Body of pancreas (tissue), 4 donors: ENCODE data around the gene TBXT. TPM values are rescaled to one million over a fixed set of nuclear protein-coding genes. Genes with fewer than 3 reads are reported as not detected.

ENCODE experiments used
- ATAC-seq: fragments of 150-250 bp; one replicate; pipeline ENCODE4 v1.9.1; 2016
- DNase-seq, 4 donors: peaks; one replicate each; pipeline ENCODE4 v3.0.0-alpha.2; 2019
- H3K27ac ChIP-seq, 4 donors: fragments of 200-600 bp; sonication (generic); 1 replicate in 3 of 4; 2 replicates in 1 of 4; pipeline versions ENCODE4 v1.5.1 to v1.6.1; 2016 to 2019; ENCODE audit warnings: mild to moderate bottlenecking in 1 of 4, mixed read lengths in 1 of 4, moderate library complexity in 1 of 4
- H3K27me3 ChIP-seq, 2 donors: fragments of 200-600 bp; sonication (generic); one replicate each; pipeline ENCODE4 v1.6.0; 2016; ENCODE audit warnings: mild to moderate bottlenecking in 1 of 2
- H3K36me3 ChIP-seq, 2 donors: fragments of 200-600 bp; sonication (generic); replicated peaks in 1 of 2; 2 replicates each; pipeline ENCODE4 v1.5.1; 2016; ENCODE audit warnings: low read depth in 2 of 2; ENCODE audit not compliant: insufficient read depth in 1 of 2
- H3K4me1 ChIP-seq: fragments of 200-600 bp; sonication (generic); one replicate; pipeline ENCODE4 v1.6.0; 2016
- H3K4me3 ChIP-seq, 2 donors: fragments of 200-600 bp; sonication (generic); 1 replicate in 1 of 2; 2 replicates in 1 of 2; pipeline ENCODE4 v1.5.1; 2016 to 2019
- H3K9me3 ChIP-seq, 3 donors: fragments of 200-600 bp; sonication (generic); 1 replicate in 2 of 3; 2 replicates in 1 of 3; pipeline ENCODE4 v1.5.1; 2016
- POLR2A ChIP-seq, 3 donors: fragments of 450-650 bp; IDR thresholded peaks; one replicate each; pipeline ENCODE4 v1.6.1; 2016; ENCODE audit warnings: antibody characterized with exemption in 3 of 3, mild to moderate bottlenecking in 2 of 3
- WGBS, 2 donors: methylation state at CpG; one replicate each; pipeline ENCODE4 v1.1.5; 2017; 5-methylcytosine and 5-hydroxymethylcytosine counted together
- intact Hi-C: fragments of 100-400 bp; cut with DNase I; formaldehyde crosslinking; loops from one replicate; pipeline ENCODE4 v1.15.1; 2023
- small RNA-seq: library from RNA; depleted of rRNA; stranded (forward); fragments of <200 nt; gene quantifications from one replicate; pipeline ENCODE3, GENCODE V24; 2016
- total RNA-seq, 2 donors: library from RNA; depleted of rRNA; stranded (reverse); fragments of >200 nt; gene quantifications; one replicate each; pipeline ENCODE4 v1.1.0, GENCODE V29; 2016
- TF ChIP-seq, protein P1 (sequence below), 7 experiments: fragments of 450-650 bp in 4 of 7; fragments of 200-600 bp in 3 of 7; sonication (generic) in 3 of 7; IDR thresholded peaks; one replicate each; pipeline ENCODE4 v1.5.1; 2016 to 2019; ENCODE audit warnings: antibody characterized with exemption in 7 of 7

TBXT gene
- total RNA-seq, 2 donors from 2014 or later: not detected

DNA sequence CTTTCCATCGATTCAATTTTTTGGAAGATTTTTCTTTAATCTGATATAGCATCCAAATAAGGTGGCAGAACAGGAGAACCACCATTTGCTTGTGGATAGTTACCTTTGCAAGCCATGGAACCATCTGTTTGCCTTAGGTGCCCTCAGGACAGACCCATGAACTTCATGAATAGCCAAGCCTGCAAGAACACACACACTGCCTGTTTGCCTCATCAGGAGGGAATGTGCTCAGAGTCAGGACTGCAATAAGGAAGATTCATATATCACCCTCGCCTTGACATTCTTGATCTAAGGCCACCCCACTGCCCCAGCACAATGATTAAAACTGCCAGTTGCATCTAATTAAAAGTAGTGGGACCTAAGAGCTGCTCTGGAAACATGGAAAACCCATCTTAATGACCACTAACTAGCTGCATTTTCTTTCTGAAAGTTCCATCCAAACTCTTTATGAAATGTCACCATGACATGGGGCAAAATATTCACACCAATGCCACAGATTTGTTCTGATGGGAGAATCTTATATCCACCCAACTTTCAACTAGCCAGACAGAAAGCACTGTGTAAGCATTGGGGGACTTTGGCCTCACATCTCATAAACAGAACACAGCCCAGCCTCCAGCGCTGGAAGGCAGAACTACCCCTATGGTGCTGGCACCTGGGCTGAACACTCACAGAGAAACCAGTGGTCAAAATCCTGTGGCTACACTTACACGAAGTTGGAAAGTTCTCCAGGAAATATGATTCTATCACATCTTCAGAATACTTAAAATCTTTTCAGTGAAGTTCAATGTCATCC lies 48.3 kb downstream of the TBXT start:
- 56 to 75% methylated on average over 4 of the region's 4 CpGs for WGBS, 2 donors
- no peak overlapping the region for H3K27ac ChIP-seq
- no peaks in the 10 kb centered on the region for H3K9me3 ChIP-seq
- DNase-seq: no peak
- intact Hi-C loops: no loop called here
- ATAC-seq: no peak
- H3K4me3 ChIP-seq: no peak overlapping the region
- no peaks in the 10 kb centered on the region for H3K27me3 ChIP-seq
- H3K36me3 ChIP-seq: no peaks in the 10 kb centered on the region
- H3K4me1 ChIP-seq: no peaks in the 10 kb centered on the region
- TF ChIP-seq, protein P1, sequence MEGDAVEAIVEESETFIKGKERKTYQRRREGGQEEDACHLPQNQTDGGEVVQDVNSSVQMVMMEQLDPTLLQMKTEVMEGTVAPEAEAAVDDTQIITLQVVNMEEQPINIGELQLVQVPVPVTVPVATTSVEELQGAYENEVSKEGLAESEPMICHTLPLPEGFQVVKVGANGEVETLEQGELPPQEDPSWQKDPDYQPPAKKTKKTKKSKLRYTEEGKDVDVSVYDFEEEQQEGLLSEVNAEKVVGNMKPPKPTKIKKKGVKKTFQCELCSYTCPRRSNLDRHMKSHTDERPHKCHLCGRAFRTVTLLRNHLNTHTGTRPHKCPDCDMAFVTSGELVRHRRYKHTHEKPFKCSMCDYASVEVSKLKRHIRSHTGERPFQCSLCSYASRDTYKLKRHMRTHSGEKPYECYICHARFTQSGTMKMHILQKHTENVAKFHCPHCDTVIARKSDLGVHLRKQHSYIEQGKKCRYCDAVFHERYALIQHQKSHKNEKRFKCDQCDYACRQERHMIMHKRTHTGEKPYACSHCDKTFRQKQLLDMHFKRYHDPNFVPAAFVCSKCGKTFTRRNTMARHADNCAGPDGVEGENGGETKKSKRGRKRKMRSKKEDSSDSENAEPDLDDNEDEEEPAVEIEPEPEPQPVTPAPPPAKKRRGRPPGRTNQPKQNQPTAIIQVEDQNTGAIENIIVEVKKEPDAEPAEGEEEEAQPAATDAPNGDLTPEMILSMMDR (IDR thresholded peaks at IDR 0.05): no peak
- no peak for TF ChIP-seq POLR2A (IDR thresholded peaks at IDR 0.05)

GRCh38 chr6:166115609-166116008 lies 52.0 kb downstream of the TBXT start:
- intact Hi-C loops: no loop called here
- Histone ChIP-seq H3K4me1 (no peaks in the 10 kb centered on the region), H3K4me3 (no peak overlapping the region), H3K27me3 (no peaks in the 10 kb centered on the region), H3K36me3 (no peaks in the 10 kb centered on the region), H3K27ac (no peak overlapping the region), H3K9me3 (no peaks in the 10 kb centered on the region)
- ATAC-seq: no peak
- DNase-seq: no peak
- TF ChIP-seq, protein P1 (IDR thresholded peaks at IDR 0.05): no peak
- no peak for TF ChIP-seq POLR2A (IDR thresholded peaks at IDR 0.05)

GRCh38 chr6:166112580-166112979 lies 55.1 kb downstream of the TBXT start:
- no peaks in the 10 kb centered on the region for H3K9me3 ChIP-seq
- no peaks in the 10 kb centered on the region for H3K36me3 ChIP-seq
- DNase-seq (no peak), ATAC-seq (no peak)
- intact Hi-C loops: no loop called here
- no peaks in the 10 kb centered on the region for H3K27me3 ChIP-seq
- no peak for TF ChIP-seq POLR2A (IDR thresholded peaks at IDR 0.05)
- TF ChIP-seq, protein P1 (IDR thresholded peaks at IDR 0.05): no peak
- H3K4me3 ChIP-seq: no peak overlapping the region
- no peaks in the 10 kb centered on the region for H3K4me1 ChIP-seq
- no peak overlapping the region for H3K27ac ChIP-seq
- 55 to 58% methylated on average over 11 of the region's 11 CpGs for WGBS, 2 donors

DNA sequence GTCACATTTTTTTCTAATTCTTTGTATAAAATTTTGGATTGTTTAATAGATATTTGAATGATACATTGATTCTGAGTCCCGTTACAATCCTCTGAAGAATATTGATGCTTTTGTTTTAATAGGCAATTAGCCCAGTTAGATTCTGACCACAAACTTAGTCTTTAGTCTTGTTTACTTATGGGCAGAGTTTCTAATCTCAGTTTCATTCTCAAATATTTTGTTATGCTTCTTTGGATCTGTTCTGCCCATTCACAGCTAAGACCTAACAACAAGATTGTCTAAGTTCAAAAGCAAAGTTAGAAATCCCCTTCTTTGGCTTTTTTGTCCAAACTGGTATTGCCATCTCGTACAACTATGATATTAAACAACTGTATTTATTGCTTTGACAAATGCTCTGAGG lies 58.0 kb downstream of the TBXT start:
- no peak for TF ChIP-seq POLR2A (IDR thresholded peaks at IDR 0.05)
- TF ChIP-seq, protein P1 (IDR thresholded peaks at IDR 0.05): no peak
- Histone ChIP-seq H3K9me3 (no peaks in the 10 kb centered on the region), H3K36me3 (no peaks in the 10 kb centered on the region), H3K27me3 (no peaks in the 10 kb centered on the region), H3K4me1 (no peaks in the 10 kb centered on the region), H3K4me3 (no peak overlapping the region), H3K27ac (no peak overlapping the region)
- 12 to 23% methylated on average over 2 of the region's 2 CpGs for WGBS, 2 donors
- ATAC-seq (no peak), DNase-seq (no peak)
- intact Hi-C loops: no loop called here

Small RNAs within 50 kb of the gene (small RNA-seq; reads per million reads assigned to genes)
- gene RNU6-153P: not detected

Other genes with a start within 250 kb of the TBXT start
- not detected for gene PRR18, start 140.5 kb upstream of the TBXT start, total RNA-seq
- 10 to 100 TPM; 11.5 to 28.0 TPM for gene SFT2D1, start 174.7 kb upstream of the TBXT start, total RNA-seq
- gene MPC1, start 215.1 kb upstream of the TBXT start, total RNA-seq: 10 to 100 TPM; 20.8 to 25.4 TPM